ENCODE results near the gene HCK.

GRCh38 chr20:32116079-32116521 lies 64.1 kb downstream of the HCK start:
- TF ChIP-seq CTCF (IDR thresholded peaks at IDR 0.05) (no peak), RAD21 (IDR thresholded peaks at IDR 0.05; ENCODE audit: low read length) (no peak), EP300 (IDR thresholded peaks at IDR 0.05; ENCODE audit: borderline replicate concordance in 1 of 2, low read depth in 1 of 2, low read length in 1 of 2) (no peak), GABPA (IDR thresholded peaks at IDR 0.05; ENCODE audit: low read depth) (no peak), MEF2A (IDR thresholded peaks at IDR 0.05; ENCODE audit: borderline replicate concordance, low read depth) (no peak), MXI1 (IDR thresholded peaks at IDR 0.05; ENCODE audit: low read depth, low read length) (no peak), FOXM1 (IDR thresholded peaks at IDR 0.05; ENCODE audit: low read depth) (no peak), TAF1 (IDR thresholded peaks at IDR 0.05; ENCODE audit: borderline replicate concordance, low read depth, low read length) (no peak)

Data from SK-N-SH (cell line).